Ramos (cell line): ENCODE measurements around the gene ENG.

ENCODE experiments used
- in situ Hi-C: fragments of 300-500 bp; cut with MboI; formaldehyde crosslinking; loops from one replicate; pipeline ENCODE4 v1.14.3; 2022; ENCODE audit warnings: low sequenced_read_pairs; ENCODE audit not compliant: unreplicated experiment

ENG gene

DNA sequence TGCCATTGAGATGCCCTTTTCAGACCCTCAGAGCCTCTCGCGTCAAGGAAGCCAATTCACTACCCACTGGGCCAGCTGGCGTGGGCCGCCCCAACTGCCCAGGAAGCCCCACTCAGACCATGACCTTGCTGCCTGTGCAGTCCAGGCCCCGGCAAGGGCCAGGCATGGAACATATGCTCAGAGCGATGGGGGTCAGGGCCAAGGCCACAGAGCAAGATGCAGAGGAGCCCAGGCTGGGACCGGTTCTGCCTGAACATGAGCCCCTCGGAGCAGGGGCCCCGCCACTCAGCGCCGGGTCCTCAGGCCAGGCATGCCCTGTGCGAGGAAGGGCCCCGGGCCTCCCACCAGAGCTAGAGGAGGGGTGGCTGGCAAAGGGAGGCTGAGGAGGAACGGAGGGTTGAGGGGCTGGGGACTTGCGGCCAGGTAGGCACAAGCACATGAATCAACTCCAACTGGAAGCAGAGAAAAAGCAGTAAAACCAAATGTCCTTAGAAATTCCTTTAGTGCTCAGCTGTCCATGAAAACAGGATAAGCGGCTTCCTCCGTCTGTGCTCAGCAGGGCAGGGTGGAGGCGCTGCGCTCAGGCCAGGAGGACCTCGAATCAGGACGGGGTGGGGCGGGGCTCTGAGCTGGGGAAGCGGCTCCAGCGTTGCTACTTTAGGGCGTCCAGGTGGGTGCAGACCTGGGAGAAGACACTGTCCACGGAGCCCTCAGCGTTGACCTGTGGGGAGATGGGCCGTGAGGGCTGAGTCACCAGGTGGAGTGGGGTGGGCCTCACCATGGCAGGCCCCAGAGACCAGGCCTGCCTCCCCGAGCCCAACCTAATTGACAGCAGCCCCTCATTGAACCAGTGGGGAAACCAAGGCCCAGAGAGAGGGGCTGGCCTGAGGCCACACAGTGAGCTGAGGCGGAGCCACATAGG, 13.2 kb upstream of the ENG start:
- in situ Hi-C loops: loop anchor here (10.0 to 25.0 kb wide), 3 partner anchors 133 to 355 kb away; partner anchors contain the start of gene TOR2A

DNA sequence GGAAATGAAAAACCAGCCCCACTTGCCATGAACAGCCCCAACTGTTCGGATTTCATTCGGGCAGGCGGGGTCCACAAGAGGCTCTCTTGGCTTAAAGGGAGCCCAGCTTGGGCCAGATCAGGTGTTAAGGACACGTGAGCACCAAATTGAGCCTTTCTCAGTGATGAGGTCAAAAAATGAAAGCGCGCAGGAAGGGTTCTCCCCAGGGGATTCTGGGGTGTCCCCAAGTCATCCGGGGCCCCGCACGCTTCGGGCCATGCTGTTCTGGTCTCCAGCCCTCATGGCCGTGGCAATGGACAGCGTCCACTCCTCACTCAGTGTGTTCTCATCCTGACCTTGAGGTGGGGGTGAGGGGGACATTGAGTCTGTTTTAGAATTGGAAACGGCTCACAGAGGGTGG, 12.1 kb upstream of the ENG start:
- in situ Hi-C loops: loop anchor here (10.0 to 25.0 kb wide), 3 partner anchors 132 to 354 kb away; partner anchors contain the start of gene TOR2A

DNA sequence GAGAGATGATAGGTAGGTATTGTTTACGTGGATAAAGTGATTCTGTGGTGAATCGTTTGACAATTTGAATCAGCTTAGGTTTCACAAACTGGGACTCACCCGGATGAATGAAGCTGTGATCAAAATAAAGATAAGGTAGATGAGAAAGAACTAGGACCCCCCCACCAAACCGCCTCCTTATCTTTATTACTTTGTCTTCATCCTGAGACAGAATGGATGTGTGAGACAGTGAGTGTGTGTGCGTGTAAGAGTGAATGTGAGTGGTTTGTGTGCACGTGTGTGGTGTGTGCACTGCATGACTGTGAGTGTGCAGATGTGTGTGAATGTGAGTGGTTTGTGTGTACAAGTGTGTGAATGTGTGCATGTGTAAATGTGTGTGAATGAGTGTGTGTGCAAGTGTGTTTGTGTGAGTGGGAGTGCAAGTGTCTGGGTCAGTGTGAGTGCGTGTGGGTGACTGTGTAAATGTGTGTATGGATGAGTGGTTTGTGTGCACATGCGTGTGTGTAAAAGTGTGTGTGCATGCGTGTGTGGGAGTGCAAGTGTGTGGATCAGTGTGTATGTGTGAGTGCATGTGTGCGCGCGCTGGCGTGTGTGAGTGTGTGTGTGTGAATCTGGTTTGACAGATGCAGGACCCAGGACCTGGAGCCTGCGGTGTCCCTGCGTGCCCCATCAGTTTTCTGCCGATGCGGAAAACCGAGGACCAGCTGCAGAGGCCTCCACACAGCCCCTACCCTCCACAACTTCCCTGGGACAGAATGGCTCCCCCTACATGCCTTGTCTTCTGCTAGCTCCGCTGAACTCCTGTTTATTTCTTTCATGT, 11.4 kb upstream of the ENG start:
- in situ Hi-C loops: loop anchor here (10.0 to 25.0 kb wide), 3 partner anchors 131 to 354 kb away; partner anchors contain the start of gene TOR2A

DNA sequence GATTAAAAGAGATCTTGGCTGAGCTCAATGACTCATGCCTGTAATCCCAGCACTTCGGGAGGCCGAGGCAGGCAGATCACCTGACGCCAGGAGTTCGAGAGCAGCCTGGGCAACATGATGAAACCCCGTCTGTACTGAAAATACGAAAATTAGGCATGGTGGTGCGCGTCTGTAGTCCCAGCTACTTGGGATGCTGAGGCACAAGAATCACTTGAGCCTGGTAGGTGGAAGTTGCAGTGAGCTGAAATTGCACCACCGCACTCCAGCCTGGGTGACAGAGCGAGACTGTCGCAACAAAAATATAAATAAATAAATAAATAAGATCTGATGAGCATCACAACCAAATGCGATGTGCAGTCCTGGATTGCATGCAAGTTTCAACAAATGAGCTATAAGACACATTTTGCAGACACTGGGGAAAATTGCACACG, 8.7 kb upstream of the ENG start:
- in situ Hi-C loops: loop anchor here (10.0 to 25.0 kb wide), 3 partner anchors 128 to 351 kb away; partner anchors contain the start of gene TOR2A

DNA sequence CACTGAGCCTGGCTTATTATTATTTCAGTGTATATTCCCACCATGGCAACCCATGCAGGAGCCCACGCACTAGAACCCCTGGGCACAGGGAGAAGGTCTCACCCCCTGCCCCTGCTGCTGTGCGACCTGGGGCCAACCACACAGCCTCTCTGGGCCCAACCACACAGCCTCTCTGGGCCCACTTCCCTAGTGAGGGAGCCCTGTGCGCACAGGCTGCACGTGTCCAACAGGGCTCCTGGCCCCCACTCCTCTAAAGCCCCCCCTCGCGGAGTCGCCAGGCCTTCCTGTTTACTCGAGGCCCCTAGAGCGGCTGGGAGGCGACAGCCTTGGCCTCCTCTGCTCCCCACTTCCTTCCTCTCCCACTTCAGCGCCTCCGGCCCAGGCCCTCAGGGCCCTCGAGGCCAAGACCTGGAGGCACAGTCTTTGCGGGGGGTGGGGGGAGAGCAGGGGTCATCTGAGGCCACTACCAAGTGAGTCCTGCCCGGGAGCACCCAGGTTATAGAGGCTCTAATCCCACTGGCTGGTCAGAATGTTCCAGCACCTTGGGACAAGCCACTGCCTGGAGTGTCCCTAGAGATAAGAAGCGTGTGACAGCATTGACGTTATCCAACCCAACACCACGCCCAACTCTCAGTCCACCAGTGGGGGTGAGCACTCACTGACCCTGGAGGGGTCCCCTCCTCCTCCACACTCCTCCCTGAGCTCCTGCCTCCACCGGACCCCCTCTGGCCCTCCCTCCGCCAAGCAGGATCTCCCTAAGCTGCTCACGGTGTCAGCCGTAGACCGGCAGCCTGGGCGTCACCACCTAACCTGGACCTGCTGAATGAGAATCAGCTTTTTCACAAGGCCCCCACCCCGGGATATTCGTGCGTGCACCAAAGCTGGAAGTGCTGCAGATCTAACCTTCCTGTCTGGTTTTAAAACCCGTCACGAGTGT, 7.9 kb upstream of the ENG start:
- in situ Hi-C loops: loop anchor here (10.0 to 25.0 kb wide), 3 partner anchors 128 to 350 kb away; partner anchors contain the start of gene TOR2A

DNA sequence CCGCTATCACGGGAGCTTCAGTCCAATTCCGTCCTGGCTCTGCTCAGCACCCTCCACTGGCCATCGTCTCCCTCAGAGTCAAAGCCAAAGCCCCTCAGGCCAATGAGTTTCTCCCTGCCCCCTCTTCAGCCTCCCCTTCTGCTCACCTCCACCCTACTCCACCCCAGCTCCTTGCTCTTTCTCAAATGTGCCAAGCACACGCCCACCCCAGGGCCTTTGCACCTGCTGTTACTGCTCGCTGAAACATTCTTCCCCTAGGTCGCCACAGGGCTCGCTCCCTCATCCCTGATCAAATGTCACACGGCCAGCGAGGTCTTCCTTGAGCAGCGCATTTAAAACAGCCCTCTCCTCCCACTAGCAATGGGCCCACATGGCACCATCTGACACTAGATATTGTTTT, 6.3 kb upstream of the ENG start:
- in situ Hi-C loops: loop anchor here (10.0 to 25.0 kb wide), 3 partner anchors 126 to 348 kb away; partner anchors contain the start of gene TOR2A

DNA sequence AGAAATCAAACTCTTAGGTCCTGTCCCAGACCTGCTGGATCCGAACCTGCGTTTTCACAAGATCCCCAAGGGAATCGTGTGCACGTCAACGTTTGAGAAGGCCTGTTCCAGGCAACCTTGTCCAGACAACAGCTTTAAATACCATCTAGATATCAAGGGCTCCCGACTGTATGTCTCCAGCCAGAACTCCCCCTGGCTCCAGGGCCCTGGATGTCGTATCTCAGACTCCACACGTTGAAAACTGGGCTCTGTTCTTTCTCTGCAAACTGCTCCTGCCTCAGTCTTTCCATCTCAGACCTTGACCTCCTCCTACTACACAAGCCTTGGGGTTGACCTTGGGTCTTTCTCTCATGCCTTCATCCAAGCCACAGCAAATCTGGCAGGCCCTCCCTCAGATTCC, 5.8 kb upstream of the ENG start:
- in situ Hi-C loops: loop anchor here (10.0 to 25.0 kb wide), 3 partner anchors 125 to 348 kb away; partner anchors contain the start of gene TOR2A

DNA sequence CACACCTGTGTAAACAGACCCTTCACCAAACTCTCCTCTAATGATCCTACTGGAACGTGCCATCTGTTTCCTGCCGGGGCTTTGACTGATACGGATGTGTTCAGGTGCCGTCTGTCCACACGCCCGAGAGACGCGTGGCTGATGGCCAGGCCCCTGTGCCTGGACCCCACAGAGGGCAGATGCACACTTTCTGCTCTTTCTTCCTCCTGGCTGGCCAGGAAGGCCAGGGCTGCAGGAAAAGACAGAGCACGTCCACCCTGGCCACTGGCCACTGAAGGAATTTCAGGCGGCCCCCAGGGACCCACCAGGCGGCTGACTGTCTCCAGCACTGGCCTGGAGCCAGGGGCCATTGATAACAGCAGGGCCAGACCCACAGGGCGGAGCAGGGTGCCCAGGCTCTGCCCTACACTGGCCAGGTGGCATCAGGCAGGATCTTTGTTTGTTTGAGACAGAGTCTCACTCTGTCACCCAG, 3.6 kb upstream of the ENG start:
- in situ Hi-C loops: loop anchor here (25.0 kb wide), 2 partner anchors 271 to 346 kb away; no protein-coding TSS in a partner anchor

DNA sequence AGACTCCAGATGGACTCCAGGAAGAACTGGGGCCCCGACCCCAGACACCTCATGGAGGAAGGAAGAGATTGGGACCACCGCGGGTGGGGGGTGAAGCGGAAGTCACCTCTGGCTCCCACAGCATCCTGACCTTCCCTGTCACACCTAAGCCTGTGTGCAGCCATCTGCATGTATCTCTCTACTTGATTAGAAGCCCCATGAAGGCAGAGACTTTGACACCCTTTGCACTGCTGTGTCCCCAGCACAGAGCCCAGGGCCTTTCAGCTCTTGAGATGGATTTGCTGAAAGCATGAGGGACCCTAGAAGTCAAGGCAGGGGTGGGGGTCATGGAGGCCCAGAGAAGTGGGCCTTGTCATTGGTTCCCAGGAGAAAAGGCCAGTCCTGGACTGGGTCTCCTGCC, 2.8 kb upstream of the ENG start:
- in situ Hi-C loops: loop anchor here (25.0 kb wide), 2 partner anchors 270 to 345 kb away; no protein-coding TSS in a partner anchor

DNA sequence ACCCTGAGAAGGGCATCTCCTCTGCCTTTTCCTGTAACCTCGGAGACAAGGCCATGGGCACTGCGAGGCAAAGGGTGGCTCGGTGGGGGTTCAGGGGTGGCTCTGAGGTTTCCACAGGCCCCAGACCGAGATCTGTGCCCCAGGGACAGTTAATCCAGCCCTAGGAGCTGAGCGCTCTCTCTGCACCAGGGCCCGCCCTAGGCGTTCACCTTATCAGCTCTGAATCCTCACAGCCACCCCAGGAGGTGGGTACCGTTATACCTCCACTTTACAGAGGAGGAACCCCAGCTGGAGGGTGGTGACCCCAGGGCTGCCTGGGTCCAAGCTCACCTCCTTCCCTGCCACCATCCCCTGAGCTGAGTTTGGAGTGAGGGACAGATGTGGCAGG, 2.3 kb upstream of the ENG start:
- in situ Hi-C loops: loop anchor here (25.0 kb wide), 2 partner anchors 269 to 344 kb away; no protein-coding TSS in a partner anchor

DNA sequence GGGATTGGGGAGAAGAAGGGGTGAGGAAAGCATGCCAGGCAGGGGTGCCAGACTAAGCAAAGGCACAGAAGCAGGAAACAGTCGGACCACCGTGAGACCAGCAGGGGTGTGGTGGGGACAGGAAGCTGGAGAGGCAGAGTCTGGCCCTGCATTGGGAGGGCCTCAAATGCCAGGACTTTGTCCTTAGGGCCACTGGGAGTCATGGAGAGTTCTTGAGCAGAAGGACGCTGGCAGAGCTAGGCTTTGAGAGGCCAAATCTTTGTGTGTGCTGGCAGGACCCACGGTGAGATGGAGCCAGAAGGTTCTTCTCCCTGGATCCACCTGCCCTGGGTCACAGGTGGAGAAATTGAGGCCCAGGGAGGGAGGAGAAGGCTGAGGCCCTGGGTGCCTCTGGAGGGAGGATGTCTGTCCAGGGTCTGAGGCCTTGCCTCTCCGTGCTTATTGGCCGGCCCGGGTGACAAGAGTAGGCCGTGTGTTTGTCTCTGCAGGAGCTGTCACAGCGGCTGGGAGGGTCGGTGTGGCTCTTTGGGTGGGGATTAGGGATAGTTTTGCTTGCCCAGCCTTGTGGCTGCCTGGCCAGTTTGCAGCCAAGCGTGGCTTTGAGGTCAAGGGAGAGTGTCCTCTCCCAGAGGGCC, 1.8 kb upstream of the ENG start:
- in situ Hi-C loops: loop anchor here (25.0 kb wide), 2 partner anchors 269 to 344 kb away; no protein-coding TSS in a partner anchor

DNA sequence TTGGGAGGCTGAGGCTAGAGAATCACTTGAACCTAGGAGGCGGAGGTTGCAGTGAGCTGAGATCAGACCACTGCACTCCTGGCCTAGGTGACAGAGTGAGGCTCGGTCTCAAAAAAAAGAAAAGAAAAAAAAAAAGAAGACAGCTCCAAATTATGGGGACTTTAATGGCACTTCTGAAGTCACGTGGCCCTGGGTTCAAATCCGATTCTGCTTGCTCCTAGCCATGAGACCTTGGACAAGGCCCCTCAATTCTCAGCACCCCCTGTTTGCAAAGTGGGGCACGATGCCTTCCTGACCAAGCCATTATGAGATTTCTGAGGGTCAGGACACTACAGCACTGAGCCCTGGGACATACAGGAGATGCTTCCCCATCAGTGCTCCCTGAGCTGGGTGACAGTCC, 1.1 kb upstream of the ENG start:
- in situ Hi-C loops: loop anchor here (25.0 kb wide), 2 partner anchors 268 to 343 kb away; no protein-coding TSS in a partner anchor

DNA sequence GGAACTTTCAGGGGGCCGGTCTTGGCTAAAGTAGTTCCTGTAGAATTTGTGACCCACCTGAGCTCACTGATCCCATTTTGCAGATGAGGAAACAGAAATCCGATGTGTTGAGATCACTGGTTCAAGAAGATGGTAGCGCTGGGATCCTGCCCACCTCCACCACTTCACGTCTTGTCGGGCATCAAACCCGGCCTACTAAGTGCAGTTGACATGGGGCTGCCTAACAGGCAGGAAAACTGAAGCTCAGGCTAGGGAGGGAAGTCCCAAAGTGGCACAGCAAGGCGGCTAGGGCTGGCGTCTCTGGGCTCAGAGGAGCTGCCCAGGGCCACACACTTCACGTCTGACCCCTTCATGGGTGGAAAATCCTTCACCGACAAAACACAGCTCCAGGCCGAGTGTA, 502 bp upstream of the ENG start:
- in situ Hi-C loops: loop anchor here (25.0 kb wide), 2 partner anchors 268 to 343 kb away; no protein-coding TSS in a partner anchor

DNA sequence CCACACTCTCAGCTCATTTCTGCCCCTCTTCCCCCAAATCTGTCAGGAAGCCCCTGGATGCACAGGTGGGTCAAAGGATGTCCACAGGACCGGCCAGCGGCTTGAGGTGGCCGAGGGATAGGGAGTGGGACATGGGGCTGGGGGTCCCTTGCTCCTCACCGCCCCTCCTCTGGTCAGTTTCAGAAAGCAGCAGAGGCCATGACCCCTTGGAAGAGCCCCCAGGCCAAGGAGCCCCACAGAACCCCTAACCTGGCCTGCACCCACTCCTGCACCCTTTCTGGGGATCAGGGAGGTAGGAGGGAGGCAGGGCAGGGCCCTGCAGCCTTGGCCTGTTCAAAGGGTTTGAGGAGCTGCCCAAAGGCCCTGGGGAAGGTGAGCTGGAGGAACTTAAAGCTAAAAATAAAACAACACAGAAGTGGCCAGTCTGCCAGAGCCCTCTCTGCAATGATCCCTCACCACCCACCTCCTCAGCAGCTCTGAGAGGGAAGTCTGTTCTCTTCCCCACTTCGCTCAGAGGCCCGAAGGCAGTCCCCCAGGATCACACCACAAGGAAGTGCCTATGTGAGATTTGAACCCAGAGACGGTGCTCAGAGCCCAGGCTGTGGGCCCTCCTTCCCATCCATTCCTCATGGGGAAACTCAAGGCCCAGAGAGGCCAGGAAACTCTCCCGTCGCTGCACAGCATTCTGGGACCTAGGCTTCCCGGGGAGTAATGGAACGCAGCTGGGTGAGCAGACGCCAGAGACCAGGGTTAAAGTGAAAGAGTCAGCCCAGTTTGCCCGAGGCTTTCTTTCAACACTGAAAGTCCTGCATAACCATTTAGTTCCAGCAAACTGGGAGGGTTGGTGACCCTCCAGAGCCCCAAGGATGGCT, 910 bp downstream of the ENG start:
- in situ Hi-C loops: loop anchor here (25.0 kb wide), 2 partner anchors 266 to 341 kb away; no protein-coding TSS in a partner anchor

DNA sequence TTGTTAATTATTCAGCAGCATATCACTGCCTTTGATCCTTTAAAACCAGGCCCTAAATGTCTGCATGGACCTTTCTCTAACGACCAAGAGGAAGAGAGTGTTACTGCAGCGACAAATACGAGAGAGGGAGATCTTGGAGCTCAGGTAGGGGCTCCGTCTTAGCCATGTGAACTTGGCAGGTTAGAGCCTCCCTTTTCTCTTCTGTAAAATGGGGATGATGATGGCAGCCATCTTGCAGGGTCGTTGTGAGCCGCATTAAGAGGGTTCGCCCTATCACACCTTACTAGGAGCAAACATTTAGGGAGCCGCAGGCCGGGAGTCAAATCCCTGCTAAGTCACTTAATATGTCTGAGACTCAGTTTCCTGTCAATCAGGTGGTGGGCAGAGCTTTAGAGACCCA, 1.6 kb downstream of the ENG start:
- in situ Hi-C loops: loop anchor here (25.0 kb wide), 2 partner anchors 266 to 341 kb away; no protein-coding TSS in a partner anchor

DNA sequence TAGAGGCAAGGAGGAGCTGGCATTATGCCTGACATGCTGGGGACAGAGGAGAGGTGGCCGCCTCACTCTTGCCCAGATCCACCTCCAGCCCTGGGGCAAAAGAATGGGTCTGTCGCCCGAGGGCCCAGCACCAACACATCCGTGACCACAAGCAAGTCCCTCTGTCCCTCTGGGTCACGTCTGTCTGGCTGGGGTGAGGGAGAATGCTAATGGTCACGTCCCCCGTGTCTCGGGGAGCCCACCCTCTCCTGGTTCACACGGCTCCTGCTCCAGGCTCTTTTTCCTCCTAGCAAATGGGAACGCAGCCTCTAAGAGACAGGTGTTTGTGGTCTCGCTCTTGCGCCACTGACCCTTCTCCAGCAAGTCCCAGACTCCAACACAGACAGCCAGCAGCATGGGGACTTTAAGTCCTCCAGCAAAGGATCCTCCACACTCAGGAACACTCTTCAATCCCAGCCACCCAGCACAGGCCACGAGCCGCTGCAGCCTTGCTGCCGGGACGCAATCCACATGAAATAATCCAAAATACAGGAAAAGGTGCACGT, 4.1 kb downstream of the ENG start:
- in situ Hi-C loops: loop anchor here (25.0 kb wide), 2 partner anchors 263 to 338 kb away; no protein-coding TSS in a partner anchor
